ENCODE data around the gene PTPRM. TPM values are rescaled to one million over a fixed set of nuclear protein-coding genes. Genes with fewer than 3 reads are reported as not detected.
A peak's percentile ranks its signal among the peaks of the same experiment; 100 is the strongest.

Gene PTPRM
- total RNA-seq, 1 donor from 2014 or later, result 101 TPM

GRCh38 chr18:8169722-8170121 lies 602.6 kb downstream of the PTPRM start:
- ATAC-seq (ENCODE audit: poor library complexity), result no peak
- DNase-seq, result no peak
- intact Hi-C loops (cut with DNase I), result no loop called here

- intact Hi-C loops (cut with DNase I), result no loop called here
- no peak for ATAC-seq (ENCODE audit: poor library complexity)
- DNase-seq, result no peak
Measured at GRCh38 chr18:8174771-8175170, 607.7 kb downstream of the PTPRM start.

GRCh38 chr18:8175501-8176061 lies 608.5 kb downstream of the PTPRM start:
- no peak for ATAC-seq (ENCODE audit: poor library complexity)
- no peak for DNase-seq
- intact Hi-C loops (cut with DNase I), result no loop called here

GRCh38 chr18:8176109-8176508 lies 609.0 kb downstream of the PTPRM start:
- no peak for DNase-seq
- intact Hi-C loops (cut with DNase I), result no loop called here
- ATAC-seq (ENCODE audit: poor library complexity), result peak; percentile 48

- intact Hi-C loops (cut with DNase I), result no loop called here
- DNase-seq (no peak), ATAC-seq (ENCODE audit: poor library complexity) (peak; percentile 58)
Measured at GRCh38 chr18:8176554-8176953, 609.4 kb downstream of the PTPRM start.

GRCh38 chr18:8177330-8178016 lies 610.4 kb downstream of the PTPRM start:
- DNase-seq, result no peak
- intact Hi-C loops (cut with DNase I), result no loop called here
- ATAC-seq (ENCODE audit: poor library complexity), result peak; percentile 85

- DNase-seq (no peak), ATAC-seq (ENCODE audit: poor library complexity) (peak; percentile 89)
- intact Hi-C loops (cut with DNase I), result no loop called here
Measured at GRCh38 chr18:8186413-8186812, 619.3 kb downstream of the PTPRM start.

GRCh38 chr18:8188184-8188583 lies 621.1 kb downstream of the PTPRM start:
- DNase-seq (no peak), ATAC-seq (ENCODE audit: poor library complexity) (no peak)
- intact Hi-C loops (cut with DNase I), result no loop called here

GRCh38 chr18:8190980-8191379 lies 623.9 kb downstream of the PTPRM start:
- ATAC-seq (ENCODE audit: poor library complexity), result no peak
- no peak for DNase-seq
- intact Hi-C loops (cut with DNase I), result no loop called here

- DNase-seq (no peak), ATAC-seq (ENCODE audit: poor library complexity) (no peak)
- intact Hi-C loops (cut with DNase I), result no loop called here
Measured at GRCh38 chr18:8194431-8194830, 627.3 kb downstream of the PTPRM start.

- intact Hi-C loops (cut with DNase I), result no loop called here
- ATAC-seq (ENCODE audit: poor library complexity), result no peak
- DNase-seq, result no peak
Measured at GRCh38 chr18:8196238-8196637, 629.1 kb downstream of the PTPRM start.

GRCh38 chr18:8197499-8197898 lies 630.4 kb downstream of the PTPRM start:
- no peak for DNase-seq
- intact Hi-C loops (cut with DNase I), result no loop called here
- ATAC-seq (ENCODE audit: poor library complexity), result no peak

GRCh38 chr18:8207996-8208395 lies 640.9 kb downstream of the PTPRM start:
- no peak for ATAC-seq (ENCODE audit: poor library complexity)
- DNase-seq, result no peak
- intact Hi-C loops (cut with DNase I), result no loop called here

GRCh38 chr18:8208716-8209115 lies 641.6 kb downstream of the PTPRM start:
- intact Hi-C loops (cut with DNase I), result no loop called here
- DNase-seq (no peak), ATAC-seq (ENCODE audit: poor library complexity) (no peak)

GRCh38 chr18:8212896-8213780 lies 646.0 kb downstream of the PTPRM start:
- peak; percentile 86 for ATAC-seq (ENCODE audit: poor library complexity)

GRCh38 chr18:8215741-8216140 lies 648.6 kb downstream of the PTPRM start:
- ATAC-seq (ENCODE audit: poor library complexity) (no peak), DNase-seq (no peak)
- intact Hi-C loops (cut with DNase I), result no loop called here

More at GRCh38 chr18:8212896-8213780, 646.0 kb downstream of the PTPRM start:
- DNase-seq, result no peak
- intact Hi-C loops (cut with DNase I), result no loop called here

- DNase-seq, result no peak
- intact Hi-C loops (cut with DNase I), result no loop called here
- no peak for ATAC-seq (ENCODE audit: poor library complexity)
Measured at GRCh38 chr18:8217051-8217564, 650.0 kb downstream of the PTPRM start.

- no peak for DNase-seq
- ATAC-seq (ENCODE audit: poor library complexity), result no peak
- intact Hi-C loops (cut with DNase I), result no loop called here
Measured at GRCh38 chr18:8218197-8218596, 651.1 kb downstream of the PTPRM start.

GRCh38 chr18:8221452-8221851 lies 654.3 kb downstream of the PTPRM start:
- ATAC-seq (ENCODE audit: poor library complexity) (no peak), DNase-seq (no peak)
- intact Hi-C loops (cut with DNase I), result no loop called here

- ATAC-seq (ENCODE audit: poor library complexity) (no peak), DNase-seq (no peak)
- intact Hi-C loops (cut with DNase I), result no loop called here
Measured at GRCh38 chr18:8224576-8224975, 657.5 kb downstream of the PTPRM start.

All from Right ventricle myocardium superior (tissue), 1 donor.